GM19455 (cell line): ENCODE measurements around the gene PCSK2.

Source experiments
- ATAC-seq: cut with Tn5 transposase; IDR thresholded peaks from one replicate; pipeline ENCODE4 v1.9.1; 2021; ENCODE audit not compliant: unreplicated experiment

The PCSK2 gene

DNA sequence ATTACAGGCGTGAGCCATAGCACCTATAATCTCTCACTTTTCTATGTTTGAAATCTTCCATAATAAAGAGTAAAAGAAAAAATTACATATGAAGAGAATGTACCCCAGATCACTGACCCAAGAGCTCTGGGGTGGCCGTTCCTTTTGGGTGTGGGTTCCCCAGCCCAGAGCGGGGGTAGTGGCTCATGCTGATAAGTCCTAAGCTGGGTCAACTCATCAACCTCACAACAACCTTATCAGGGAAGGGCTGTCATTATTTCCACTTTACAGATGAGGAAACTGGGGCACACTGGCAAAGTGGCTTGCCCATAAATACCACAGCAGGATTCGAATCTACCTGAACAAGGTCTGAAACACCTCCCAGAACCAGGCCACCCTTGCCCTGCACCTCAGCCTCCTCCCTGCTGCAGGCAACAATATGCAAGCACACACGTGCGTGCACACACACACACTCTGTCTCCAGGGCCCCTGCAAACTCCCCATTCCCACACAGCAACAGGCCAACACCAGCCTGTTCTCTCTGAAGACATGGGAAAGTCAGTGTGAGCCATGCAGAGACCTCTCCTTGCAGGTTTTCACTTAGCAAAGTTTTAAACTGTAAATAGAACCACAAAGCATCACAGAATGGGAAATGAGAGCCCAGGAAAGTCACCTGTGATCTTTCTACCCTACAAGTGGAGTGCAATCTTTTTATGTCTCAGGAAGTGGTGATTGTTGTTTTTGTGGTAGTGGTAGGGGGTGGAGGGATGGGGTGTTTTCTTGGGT is 276.6 kb downstream of the PCSK2 start:
- no peak for ATAC-seq

DNA sequence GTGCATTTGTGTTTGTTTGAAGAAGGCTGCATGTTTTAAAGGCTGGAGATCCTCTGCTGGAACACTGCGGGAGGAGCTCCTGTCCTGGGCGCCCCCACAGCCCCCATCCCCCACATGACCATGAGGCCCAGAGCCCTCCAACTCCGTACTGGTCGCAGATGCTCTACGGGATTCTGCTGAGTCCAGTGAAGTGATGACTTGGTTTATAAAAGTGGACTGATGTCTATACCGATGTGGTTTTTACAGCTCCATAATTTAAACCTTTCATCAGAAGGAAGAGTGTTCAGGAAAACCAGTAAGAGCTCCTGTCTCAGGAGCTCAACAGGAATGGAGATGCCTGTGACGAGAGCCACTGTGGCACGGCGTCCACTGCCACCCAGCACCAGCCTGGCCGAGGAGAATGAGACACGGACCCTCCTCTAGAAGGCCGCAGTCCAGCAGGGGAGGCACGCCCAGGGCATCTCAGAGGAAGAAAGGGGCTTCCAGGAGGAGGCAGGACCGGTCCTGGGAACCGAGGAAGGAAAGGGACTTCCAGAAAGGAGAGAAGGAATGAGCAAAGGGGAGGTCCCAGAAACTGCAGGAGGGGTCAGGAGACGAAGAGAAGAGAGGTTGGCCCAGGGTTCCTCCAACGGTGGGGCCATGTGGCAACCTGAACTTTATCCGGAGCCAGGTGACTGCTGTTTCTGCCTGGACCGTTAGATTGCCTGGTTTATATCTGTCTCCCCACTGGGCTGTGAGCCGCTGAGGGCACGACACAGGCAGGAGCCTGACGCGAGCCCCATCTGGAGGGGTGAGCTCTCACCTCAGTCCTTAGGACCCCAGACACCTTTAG is 277.4 kb downstream of the PCSK2 start:
- ATAC-seq: no peak

DNA sequence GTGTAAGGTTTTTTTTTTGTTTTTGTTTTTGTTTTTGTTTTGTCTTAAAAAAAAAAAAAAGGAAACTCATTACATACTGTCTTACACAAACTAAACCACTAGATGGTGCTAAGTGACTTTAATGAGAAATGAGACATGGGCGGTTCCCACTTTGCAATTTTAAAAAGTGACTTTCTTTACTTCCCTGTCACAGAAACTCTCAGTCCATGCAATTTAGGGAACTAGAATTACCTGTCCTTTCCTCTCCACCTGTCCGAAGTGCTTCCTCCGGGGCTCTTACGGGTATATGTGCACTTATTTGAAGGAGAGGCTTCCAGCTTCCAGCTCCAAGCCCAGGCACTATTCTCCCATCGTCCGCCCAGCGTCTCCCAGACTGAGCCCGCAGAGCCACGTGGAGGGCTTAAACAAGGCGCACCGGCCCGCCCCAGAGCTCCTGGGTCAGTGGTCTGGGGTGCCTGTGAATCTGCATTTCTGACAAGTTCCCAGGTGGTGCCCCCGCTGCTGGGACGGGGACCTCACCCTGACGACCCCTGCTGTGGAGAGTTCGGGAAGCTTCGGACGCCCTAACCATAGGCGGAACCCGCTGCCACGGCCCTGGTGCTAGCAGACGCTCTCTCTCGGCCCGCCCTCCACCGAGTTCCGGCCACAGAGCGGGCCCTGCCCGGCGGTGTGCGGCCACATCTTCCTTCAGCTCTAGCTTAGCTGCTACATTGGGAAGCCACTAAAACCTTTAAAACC is 278.2 kb downstream of the PCSK2 start:
- peak; percentile 78 for ATAC-seq

DNA sequence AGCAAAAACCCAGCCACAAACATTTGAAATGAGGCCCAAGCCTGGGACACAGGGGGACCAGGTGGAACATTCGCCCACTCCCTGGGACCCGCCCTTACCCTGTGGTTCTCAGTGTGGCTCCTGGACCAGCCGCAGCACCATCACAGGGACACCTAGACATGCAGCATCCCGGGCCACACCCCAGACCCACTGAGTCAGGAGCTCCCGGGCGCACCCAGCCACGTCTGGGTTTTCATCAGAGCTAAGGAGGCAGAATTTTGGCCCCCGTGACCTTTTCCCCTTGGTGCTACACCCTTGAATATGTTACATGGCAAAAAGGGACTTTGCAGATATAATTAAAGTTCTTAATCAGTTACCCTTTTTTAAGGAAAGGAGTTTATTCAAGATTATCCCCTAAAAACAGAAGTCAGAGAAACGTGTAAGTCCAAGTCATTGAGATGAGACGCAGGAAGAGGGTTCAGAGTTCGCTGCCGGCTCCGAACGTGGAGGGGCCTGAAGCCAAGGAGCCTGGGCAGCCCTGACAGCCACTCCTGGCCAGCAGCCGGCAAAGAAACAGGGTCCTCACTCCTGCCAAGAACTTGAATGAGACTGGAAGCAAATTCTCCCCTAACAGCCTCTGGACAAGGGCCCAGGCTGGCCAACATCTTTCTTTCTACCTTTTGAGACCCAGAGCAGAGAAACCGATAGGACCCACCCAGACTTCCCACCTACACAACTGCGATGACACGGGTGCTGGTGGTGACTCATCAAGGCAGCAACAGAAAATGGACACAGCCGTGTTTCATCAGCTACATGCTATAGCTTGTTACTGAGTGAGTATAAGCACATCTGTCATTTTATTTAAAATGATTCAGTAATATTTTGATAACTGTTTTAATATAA is 279.0 kb downstream of the PCSK2 start:
- peak; percentile 16 for ATAC-seq

DNA sequence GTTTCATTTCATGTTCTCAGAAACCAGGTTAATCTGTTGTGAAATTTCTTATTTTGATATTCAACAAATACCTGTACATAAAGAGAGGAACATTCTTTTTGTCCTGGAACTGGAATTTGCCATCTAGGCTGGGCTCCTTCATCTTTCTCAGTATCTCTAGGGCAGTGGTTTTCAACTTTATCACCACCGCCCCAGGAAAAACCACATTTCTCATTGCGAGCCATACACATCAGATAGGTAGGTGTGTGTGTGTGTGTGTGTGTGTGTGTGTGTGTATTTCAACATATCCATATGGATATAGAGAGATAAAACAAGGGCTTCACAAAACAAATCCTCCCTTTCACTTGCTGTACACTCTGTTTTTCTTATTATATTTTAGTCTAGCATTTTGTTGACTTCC is 280.2 kb downstream of the PCSK2 start:
- ATAC-seq: no peak

DNA sequence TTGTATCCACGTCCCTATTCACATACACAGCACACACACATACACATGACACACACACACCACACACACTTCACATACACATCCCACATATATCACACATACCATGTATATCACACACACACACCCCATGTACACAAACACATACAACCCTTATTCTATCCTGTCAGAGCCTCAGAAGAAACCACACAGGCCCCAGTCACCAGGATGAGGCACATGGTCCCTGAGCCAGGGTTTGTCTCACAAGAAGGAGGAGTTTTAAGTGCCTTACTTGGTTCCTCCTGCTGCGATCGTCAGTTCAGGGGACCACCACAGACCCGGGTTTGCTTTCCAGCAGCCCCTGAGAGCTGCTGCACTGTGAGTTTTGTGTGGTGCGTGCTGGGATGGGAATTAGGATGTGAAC is 280.7 kb downstream of the PCSK2 start:
- no peak for ATAC-seq

DNA sequence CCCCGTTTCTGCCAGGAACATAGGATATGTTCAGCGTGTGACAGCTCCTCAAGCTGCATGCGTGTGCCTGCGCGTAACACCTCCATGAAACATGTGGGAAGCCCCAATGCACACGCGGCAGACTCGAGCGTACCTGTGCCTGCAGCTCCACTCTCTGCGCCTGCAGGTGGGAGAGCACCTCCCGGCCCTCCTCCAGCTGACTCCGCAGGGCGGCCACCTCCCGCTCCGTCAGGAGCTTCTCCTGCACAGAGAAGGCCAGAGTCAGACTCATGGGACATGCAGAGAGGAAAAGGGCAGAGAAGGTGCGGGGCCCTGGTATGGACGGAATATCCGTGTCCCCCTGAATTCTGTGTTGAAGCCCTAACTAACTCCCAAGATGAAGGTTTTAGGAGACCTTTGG is 281.9 kb downstream of the PCSK2 start:
- no peak for ATAC-seq

DNA sequence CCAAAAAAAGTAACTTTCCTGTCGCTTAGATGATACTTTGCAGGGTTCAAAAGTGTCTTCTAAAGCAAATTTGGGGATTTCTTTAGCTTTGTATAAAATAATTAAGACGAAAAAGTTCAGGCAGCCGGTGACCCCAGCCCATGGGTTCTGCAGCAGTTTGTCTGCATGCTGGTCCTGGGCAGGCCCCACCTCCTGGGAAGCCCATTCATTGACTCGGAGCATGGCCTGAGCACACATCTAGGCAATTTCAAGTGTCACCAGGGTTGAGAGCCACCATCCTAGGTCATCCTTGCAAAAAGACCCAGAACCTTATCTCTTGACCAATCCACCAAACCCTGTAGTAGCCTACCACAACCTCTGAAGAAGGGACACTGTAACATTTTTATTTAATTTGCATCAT is 283.7 kb downstream of the PCSK2 start:
- no peak for ATAC-seq

DNA sequence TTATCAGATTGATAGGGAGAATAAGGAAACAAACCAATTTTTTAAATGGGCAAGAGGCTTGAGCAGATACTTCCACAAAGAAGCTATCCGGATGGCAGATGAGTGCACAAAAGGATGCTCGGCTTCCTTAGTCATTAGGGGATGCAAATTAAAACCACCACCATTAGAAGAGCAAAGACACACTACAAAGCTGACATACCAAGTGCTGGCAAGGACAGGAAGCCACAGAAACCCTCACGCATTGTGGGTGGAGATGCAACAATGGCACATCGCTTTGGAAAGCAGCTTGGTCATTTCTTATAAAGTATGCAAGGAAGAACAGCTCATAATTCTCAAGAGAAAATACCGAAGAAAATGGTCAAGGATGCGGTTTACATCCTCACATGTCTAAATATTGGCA is 284.6 kb downstream of the PCSK2 start:
- ATAC-seq: no peak

DNA sequence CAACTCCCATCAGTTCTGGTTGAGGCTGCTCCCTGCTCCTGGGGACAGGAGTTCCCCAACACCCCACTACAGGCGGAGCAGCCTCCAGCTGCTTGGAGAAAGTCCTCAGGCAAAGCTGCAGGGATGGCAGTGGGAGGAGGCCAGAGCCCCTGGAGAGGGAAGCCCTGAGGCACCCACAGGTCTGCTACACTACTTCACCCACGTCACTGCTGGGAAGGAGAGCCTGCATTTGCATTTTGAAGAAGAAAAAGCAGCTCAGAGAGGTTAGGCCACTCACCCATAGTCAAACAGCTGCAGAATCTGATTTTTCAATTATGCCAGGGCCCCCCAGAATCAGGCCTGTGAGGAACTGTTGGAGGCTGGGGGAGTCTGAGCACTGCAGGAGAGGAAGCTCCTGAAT is 287.1 kb downstream of the PCSK2 start:
- no peak for ATAC-seq

DNA sequence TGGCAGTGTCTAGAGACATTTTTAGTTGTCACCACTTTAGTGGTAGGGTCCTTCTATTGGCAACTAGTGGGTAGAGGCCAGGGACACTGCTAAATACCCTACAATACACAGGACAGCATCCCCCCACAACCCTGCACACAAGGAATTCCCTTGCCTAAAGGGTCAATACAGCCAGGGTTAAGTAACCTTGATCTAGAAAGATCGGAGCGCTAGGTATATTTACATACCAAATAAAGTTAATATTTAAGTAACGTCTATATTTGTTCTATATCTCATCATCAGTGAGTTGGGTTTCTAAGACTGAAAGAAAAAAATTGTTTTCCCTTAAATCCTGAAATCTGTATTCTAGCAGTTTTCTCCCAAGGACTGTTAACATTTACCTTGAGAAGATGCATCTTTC is 288.2 kb downstream of the PCSK2 start:
- no peak for ATAC-seq

DNA sequence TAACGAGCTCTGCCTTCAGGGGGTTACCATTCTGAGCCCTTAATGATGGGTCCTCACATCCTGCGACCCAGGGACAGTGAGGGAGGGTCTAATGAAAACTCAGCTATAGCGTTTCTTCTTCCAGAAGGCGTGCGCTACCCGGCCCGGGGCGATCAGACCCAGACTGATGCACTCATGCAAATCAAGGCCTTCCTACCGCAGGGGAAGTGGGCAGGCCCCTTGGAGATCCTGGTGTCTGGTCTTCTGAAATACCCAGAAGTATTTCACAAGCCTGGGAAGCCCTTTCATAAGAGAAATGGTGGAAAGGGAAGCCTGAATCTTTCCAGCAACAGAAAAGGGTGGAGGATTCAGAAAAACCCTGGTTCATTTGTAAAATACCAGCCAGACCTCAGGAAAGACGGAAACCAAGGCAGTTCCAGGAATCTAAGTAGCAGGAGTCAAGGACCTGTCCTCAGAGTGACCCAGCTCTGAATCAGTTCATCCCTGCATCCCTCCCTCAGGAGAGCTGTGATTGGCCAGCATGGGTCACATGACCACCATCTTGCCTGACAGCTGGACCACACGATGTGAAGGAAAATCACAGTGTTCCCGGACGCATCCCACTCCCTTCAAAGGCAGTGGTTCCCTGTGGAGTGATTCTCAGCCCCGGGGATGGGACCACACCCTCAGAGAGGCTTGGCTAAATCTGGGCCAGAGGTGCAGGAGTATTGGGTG is 291.7 kb downstream of the PCSK2 start:
- ATAC-seq: no peak

DNA sequence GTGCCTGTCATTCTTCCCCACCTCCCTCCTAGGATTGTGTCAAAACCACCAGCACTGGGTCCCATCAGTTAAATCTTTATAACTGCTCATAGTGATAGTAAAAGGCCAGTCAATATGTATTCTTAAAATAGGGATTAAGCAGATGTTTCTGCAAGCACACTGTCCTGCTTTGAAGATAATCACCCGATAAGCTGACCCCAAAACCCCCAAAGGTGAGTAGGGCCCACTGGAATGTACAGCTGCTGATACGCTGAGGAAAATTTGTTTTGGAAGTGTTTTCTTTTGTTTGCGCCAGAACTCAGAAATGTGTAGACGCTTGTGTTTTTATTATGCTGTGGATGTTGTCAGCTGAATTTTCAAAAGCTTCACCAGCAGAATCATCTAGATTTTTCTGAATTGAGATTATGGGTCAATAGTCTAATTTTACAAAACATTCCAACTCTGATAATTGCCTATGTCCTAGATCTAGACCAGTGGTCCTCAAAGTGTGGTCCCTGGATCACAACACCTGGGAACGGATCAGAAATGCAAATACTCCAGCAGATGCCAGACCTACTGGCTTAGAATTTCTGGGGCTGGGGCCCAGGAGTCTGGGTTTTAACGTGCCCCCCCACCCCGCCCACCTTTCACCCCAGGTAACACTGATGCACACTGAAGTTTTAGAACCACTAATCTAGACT is 292.9 kb downstream of the PCSK2 start:
- no peak for ATAC-seq

DNA sequence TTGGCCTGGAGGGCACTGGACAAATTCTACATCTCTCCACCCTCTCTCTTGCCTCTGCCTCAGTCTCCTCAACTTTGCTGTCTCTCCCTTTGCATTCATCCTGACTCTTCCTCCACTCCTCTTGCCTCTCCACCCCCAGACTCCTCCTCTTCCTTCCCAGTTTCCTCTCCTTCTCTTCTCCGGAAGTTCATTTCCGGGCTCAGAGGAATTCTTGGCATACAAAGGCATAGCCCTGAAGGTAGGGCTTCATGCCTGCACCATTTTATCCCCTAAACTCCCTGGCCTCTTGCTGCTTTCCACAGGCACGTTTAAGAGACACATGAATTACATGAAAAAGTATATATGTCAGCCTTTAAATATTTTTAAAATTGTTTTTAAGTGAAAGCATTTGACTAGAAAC is 293.7 kb downstream of the PCSK2 start:
- ATAC-seq: no peak

DNA sequence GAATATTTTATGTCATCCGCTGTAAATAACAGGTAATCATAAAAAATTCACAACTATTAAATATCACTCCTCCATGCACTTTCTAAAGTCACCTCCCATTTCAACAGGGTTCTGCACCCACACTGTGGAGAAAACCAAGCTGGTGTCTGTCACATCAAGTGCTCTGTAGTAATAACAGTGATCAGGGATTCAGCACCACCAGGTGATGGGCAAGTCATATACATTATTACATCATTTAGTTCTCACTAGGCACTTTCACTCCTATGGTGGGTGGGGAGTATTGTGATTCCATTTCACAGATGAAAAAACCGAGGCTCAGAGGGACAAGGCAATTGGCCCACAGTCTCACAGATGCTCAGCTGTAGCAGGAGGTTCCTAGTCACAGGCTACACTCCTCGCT is 295.7 kb downstream of the PCSK2 start:
- no peak for ATAC-seq

DNA sequence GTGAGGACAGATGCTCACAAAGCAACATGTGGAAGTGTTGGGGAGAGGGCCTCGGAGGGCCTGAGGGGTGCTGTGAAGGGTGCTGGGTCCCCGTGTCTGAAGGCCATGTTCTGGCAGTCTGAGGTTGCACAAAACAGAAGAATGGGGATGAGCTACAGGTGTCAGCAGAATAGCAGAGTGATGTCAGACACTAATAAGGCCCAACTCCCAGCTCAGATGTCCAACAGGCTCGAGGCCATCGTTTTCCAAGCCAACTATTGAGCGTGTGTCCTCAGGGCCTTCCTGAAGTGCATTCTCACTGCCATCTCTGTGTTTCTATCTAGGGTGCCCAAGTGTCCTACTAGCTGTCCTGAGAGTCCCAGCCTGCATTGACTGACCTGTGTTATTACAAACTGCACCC is 296.5 kb downstream of the PCSK2 start:
- ATAC-seq: no peak

DNA sequence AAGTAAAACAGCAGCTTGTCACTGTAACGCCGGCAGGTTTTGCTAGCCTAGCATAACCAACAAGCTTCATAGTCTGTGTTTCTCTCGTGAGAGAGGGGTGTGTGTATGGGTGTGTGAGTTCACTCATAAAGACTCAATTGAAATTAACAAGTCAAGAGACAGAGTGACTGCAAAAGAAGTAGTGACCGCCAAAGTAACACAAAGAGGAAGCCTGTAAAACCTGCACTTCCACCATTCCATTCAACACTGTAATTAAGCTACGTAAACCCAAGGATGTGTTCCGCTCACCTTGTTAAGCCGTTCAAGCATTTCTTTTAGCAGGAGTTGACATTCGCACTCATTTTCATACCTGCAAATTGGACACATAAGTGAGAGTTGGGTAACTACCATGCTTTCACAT is 297.7 kb downstream of the PCSK2 start:
- ATAC-seq: no peak

DNA sequence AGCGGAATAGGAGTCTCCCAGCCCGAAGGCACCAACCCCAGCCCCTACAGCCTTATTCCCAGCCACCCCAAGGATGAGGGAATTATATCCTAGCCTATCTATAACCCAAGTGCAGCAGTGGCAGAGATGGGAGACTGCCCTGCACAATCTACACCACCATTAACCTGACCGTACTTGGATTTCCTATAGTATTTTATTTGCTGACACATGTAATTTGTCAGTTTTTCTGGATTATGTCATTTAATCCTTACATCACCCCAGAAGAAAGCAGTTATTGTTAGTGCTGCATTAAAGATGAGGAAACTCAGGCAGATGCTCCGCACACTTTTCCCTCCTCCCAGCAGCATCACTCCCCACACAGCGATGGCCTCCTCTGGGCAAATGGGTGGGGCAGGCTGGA is 298.3 kb downstream of the PCSK2 start:
- ATAC-seq: no peak

DNA sequence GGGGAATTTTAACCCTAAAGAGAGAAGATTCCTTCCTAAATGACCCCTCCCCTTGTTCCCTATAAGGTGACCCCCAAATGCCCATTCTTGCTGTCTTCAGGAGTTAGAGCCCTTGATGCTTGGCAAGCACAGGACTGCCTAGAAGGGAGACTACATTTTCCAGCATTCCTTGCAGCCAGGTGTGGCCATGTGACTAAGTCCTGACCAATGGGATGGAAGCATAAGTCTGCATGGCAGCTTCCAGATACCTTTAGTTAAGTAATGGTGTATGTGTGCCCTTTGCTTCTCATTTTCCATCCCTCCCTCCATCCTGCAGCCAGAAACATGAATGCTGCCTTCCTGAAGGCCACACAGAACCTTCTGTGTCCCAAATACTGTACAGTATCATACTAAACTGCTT is 298.8 kb downstream of the PCSK2 start:
- ATAC-seq: peak; percentile 64

DNA sequence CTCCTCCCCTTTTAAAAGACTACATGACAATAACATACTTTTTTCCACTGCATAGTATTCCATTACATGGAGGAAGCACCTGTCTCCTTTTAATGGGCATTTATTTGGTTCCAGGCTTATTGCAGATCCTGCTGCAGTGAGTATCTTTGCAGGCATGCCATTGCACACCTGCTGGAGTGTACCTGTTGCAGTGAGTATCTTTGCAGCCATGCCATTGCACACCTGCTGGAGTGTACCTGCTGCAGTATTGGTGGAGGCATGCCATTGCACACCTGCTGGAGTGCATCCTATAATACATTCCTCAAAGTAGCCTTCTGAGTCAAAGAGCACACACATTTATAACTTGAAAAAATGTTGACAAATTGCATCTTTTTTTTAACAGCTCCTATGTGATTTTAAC is 302.7 kb downstream of the PCSK2 start:
- ATAC-seq: no peak
